ENCODE measurements around the gene LANCL2.
"Not testable (repeated sequence)": the region's sequence is repeated elsewhere in the genome, so short reads cannot be mapped to it uniquely, and the experiment has no call there.

The LANCL2 gene

DNA sequence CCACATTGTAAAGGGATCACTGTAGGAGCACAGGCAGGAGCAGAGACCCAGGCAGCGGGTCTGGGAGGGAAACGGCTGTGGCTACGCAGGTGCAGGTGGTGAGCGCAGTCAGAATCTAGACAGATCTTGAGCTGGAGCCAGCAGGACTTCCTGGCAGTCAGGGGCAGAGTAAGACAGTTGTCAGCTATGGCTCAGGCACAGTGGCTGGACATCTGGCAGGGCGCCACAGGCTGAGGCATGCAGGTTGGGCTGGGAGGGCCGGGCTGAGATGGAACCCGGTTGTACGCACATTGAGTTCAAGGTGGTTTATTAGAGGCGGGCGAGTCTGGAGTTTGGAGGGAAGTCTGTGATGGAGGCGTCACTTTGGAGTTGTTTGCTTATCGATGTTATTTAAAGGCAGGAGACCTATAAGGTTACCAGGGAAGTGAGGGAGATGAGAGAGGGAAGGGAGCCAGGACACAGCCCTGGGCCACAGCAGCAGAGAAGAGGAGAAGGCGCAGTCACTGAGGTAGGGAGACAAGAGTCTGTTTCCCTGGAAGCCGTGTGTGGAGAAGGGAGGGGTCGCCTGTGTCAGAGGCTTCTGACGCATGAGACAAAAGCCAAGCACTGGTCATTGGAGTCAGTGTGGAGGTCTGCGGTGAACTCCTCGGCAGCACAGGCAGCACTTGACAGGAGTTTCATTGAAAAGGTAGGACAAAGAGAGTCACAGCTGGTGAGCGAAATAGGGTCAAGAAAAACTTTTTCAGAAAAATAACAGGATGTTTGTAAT lies 73.8 kb downstream of the LANCL2 start:
- DNase-seq, result peak; percentile 93

DNA sequence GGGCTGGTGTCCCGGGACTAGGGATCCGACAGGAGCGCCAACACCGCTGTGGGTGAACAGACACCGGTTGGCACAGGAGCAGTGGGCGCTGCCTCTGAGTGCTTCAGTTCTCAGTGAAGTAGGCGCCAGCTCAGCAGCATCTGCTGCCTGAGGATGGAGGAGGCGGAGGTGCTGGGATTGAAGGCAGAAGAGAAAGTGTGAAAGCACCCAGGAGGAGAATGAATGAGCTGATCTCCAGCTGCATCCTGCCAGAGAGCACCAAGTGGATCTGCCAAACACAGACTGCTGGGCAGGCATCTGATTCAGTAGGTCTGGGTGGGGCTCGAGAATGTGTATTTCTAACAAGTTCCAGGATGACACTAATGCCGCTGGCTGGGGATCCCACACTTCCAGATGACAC lies 74.5 kb downstream of the LANCL2 start:
- DNase-seq, result peak; percentile 75

GRCh38 chr7:55440040-55440690 lies 75.0 kb downstream of the LANCL2 start:
- DNase-seq, result no peak

DNA sequence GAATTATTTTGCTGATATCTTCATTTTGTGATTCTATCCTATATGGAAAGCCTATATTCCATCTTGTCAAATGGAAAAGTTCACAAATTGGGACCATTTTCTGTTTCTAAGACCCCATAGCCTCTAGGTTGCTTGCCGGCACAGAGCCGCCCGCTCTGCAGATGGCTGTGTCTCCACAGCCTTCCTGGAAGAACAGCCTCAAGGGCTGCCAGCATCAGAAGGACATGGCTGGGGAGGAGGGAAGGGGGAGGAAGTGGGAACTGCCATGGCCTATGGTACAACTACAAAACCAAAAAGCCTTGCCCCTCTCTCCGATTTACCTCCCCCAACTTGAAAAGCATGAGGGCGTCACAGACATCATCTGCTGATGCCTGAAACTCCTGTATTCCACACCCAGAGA lies 75.9 kb downstream of the LANCL2 start:
- no peak for DNase-seq

DNA sequence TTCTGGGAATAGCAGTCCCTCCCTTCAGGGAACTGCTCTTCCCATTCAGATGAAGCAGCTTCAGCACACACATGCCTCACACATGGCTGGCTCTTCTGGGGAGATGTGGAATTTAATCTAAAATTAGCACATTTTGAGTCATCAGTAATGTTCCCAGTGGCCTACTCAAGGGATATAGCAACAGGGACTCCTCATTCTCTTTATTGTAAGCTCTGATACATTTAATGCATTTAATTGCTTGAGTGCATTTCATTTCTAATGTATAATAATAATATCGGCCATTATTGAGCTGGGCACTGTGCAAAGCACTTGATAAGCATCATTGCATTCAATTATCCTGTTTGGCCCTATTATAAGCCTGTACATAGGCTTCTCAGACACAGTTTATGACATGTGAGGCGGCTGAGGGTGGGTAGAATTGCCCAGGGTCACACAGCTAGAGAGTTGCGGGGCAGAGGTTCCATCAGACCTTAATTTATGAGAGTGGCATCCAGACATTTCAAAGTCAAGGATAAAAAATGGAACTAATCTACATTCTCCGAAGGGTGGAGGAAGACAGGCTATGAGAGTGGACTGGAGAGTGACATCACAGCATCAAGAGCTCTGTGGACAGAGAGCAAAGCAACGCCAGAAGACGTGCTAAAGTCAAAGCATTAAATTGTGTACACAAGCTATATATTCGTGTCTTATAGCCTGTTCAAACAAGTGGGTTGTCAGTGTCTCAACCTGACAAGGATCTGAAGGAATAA lies 76.8 kb downstream of the LANCL2 start:
- DNase-seq, result no peak

DNA sequence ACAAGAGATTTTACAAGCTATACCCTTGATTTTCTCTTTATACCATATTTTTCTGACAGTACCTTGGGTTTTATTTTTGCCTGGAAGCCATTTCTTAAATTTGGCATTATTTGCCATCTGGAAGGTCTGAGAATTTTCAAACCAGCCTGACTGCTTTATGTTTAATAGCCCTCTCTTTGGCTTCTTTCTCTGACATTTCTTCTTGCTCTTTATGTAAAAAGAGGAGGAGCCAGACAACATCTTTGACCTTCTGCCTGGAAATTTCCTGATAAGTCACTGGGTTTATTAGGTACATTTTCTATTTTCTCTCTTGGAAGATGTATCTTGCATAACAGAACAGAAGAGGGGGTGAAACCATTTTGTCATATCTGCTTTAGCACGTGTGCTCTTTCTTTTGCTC lies 79.6 kb downstream of the LANCL2 start:
- no peak for DNase-seq

DNA sequence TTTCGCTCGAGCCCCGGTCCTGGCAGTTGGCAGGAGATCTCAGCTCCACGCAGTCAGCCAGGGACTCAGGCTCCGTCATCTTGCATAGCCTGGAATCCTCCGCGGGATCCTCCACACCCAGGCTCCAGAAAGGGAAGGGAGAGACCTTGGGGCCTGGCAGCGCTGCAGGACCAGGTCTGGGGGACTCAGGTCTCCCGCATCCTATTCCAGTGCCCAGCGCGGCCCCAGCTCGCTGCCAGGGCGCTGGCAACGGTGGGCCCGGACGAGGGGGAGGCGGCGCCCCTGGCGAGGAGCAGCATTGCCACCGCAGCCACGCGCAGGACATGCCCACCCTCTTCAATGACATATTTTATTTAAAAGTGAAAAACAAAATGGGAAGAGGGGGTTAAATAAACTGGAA lies 83.4 kb downstream of the LANCL2 start:
- DNase-seq, result no peak

DNA sequence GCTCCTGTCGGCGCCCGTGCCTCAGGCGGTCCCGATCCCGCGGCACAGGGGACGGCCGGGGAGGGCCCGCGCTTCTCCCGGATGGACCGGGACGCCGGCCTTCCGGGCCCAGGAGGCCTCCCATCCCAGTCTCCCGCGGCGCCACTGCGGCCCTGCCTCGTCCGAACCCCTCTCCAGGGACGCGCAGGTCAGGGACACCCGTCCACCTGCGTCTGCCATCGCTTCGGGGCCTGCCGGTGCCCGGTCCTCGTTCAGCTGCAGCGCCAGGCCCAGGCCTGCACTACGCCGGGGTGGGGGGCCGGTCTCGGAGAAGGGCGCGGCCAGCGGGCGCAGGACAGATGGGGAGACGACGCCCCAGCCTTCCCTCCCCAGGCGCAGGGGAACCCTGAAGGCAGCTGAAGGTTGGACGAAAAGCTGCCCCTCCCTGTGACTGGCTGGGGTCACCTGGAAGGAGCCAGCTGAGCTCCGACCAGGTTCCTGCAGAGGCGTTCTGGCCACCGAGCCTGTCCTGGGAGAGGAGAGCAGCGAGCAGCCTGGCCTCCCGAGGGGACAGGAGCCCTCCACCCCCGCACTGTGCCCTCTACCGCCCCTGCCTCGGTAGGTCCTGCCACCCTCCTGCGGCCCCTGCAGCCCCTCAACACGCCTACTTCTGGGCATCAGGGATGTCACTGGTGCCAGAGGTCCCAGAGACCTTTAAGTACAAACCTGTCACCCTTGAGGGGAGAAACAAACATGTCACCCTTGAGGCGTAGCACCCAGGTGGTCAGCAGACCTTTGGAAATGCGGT lies 84.3 kb downstream of the LANCL2 start:
- no peak for DNase-seq

GRCh38 chr7:55449992-55450535 lies 84.9 kb downstream of the LANCL2 start:
- DNase-seq, result no peak

DNA sequence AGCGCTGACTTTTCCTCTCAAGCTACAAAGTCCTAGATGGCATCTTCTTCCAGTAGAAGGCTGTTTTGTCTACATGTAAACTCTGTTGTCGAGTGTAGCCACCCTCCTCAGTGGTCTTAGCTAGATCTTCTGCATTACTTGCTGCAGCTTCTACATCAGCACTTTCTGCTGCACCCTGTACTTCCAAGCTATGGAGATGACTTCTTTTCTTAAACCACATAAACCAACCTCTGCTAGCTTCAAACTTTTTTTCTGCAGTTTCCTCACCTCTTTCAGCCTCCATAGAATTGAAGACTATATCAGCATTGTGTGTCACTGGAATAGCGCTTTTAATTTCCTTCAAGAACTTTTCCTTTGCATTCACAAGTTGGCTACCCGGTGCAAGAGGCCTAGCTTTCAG lies 87.8 kb downstream of the LANCL2 start:
- no peak for DNase-seq

DNA sequence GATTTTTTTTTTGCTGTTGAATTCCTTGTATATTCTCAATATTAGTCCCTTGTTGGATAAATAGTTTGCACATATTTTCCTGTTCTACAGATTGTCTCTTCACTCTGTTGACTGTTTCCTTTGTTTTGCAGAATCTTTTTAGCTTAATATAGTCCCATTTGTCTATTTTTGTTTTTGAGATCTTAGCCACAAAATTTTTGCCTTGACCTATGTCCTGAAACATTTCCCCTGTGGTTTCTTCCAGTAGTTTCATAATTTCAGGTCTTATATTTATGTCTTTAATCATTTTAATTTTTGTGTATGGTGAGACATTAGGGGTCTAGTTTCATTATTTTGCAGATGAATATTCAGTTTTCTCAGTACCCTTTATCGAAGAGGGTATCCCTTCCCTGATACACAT lies 92.7 kb downstream of the LANCL2 start:
- DNase-seq, result no peak

DNA sequence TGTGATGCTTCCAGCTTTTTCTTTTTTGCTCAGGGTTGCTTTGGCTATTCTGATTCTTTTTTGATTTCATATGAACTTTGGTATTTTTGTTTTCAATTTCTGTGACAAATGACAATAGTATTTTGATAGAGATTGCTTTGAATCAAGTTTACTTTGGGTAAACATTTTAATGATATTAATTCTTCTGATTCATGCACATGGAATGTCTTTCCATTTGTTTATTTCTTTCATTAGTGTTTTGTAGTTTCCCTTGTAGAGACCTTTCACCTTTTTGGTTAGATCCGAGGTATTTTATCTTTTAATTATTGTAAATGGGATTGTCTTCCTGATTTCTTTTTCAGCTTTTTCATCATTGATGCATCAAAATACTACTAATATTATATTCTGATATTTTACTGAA lies 93.2 kb downstream of the LANCL2 start:
- DNase-seq, result no peak

DNA sequence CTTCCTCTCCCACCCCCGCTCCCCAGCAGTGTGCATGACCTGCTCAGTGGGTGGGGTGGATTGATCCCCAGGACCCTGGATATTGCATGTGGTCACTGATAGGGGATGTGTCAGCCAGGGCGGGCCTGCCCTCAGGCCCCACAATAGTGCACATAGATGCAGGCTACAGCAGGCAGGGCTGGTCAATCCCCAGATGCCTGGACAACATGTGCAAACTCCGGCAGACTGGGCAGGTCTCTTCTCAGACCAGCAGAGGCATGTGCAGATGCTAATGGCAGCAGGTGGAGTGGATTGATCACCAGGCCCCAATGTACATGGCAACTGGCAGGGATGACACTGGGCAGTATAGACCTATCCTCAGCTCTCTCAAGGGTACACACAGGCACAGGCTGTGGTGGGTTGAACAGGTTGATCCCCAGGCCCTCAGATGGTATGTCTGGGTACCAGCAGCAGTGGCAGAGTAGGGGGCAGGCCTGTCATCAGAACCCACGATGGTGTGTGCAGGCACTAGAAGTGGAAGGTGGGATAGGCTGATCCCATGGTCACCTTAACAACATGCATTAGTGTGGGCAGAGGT lies 98.6 kb downstream of the LANCL2 start:
- DNase-seq, result no peak

- no peak for DNase-seq
Measured at GRCh38 chr7:55464422-55464821, 99.3 kb downstream of the LANCL2 start.

GRCh38 chr7:55465691-55466090 lies 100.6 kb downstream of the LANCL2 start:
- DNase-seq, result no peak

GRCh38 chr7:55467047-55467593 lies 102.0 kb downstream of the LANCL2 start:
- DNase-seq, result no peak

- DNase-seq, result no peak
Measured at GRCh38 chr7:55468495-55468894, 103.4 kb downstream of the LANCL2 start.

- DNase-seq, result no peak
Measured at GRCh38 chr7:55469271-55469681, 104.1 kb downstream of the LANCL2 start.

GRCh38 chr7:55469721-55470120 lies 104.6 kb downstream of the LANCL2 start:
- DNase-seq, result no peak

DNA sequence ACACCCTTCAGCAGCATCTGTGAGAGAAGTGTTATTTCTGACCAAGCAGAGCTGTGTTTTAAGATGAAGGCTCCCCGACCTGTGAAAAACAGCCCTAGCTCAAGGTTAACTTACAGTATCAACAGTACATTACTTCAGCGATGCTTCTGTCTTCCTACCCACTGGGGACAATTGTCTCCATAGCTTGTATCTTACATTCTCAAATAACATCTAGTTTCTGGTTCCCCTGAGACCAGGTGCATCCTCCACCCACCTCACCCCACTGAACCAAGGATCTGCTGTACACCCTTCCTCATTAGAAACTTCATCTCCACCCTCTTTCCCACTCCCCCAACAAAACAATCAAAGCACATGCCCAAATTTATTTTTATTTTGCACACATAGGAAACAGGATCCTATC lies 105.1 kb downstream of the LANCL2 start:
- no peak for DNase-seq

GRCh38 chr7:55471594-55471993 lies 106.5 kb downstream of the LANCL2 start:
- not testable (repeated sequence) for DNase-seq

DNA sequence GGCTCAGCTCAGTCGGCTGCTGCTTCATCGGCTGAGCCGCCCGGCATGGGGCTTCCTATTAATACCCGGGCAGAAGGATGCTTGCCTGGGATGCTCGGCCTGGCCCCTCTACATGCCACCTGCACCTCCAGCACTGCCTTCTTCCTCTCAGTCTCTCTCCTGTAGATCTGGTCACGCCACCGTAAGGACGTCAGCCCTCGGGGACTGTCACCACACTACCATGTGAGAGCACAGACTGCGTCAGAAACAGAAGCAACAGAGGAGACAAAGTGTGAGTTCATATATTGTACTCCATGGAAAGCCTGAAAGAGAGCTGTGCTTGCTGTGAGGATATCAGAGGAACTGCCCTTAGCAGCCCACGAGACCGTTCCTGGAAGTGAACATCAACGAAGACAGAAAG lies 107.3 kb downstream of the LANCL2 start:
- not testable (repeated sequence) for DNase-seq

Measured in NCI-H510A treated with DMSO at 0.1 percent for 48 hours (cell line).